ENCODE data around the gene DOC2B.
A peak's percentile ranks its signal among the peaks of the same experiment; 100 is the strongest.
"Not testable (repeated sequence)": the region's sequence is repeated elsewhere in the genome, so short reads cannot be mapped to it uniquely, and the experiment has no call there.

DOC2B gene

GRCh38 chr17:172401-172800, 9.0 kb downstream of the DOC2B start:
- Histone ChIP-seq H3K36me3 (peaks cover 34% of the 10 kb centered on the region), H3K27ac (no peak overlapping the region), H3K27me3 (ENCODE audit: insufficient read depth, low read depth, severe bottlenecking) (no peaks in the 10 kb centered on the region), H3K9me3 (ENCODE audit: severe bottlenecking) (no peaks in the 10 kb centered on the region), H3K4me3 (ENCODE audit: low read depth, low read length) (no peak overlapping the region)
- no peak for DNase-seq
- no peak for TF ChIP-seq CTCF (IDR thresholded peaks at IDR 0.05; ENCODE audit: low read depth, low read length)

- no peak overlapping the region for H3K4me3 ChIP-seq (ENCODE audit: low read depth, low read length)
- no peak for TF ChIP-seq CTCF (IDR thresholded peaks at IDR 0.05; ENCODE audit: low read depth, low read length)
- peaks cover 31% of the 10 kb centered on the region for H3K36me3 ChIP-seq
- H3K27me3 ChIP-seq (ENCODE audit: insufficient read depth, low read depth, severe bottlenecking), result no peaks in the 10 kb centered on the region
- H3K27ac ChIP-seq, result no peak overlapping the region
- no peaks in the 10 kb centered on the region for H3K9me3 ChIP-seq (ENCODE audit: severe bottlenecking)
- no peak for DNase-seq
These were observed 9.6 kb downstream of the DOC2B start for GRCh38 chr17:171871-172270.

DNA sequence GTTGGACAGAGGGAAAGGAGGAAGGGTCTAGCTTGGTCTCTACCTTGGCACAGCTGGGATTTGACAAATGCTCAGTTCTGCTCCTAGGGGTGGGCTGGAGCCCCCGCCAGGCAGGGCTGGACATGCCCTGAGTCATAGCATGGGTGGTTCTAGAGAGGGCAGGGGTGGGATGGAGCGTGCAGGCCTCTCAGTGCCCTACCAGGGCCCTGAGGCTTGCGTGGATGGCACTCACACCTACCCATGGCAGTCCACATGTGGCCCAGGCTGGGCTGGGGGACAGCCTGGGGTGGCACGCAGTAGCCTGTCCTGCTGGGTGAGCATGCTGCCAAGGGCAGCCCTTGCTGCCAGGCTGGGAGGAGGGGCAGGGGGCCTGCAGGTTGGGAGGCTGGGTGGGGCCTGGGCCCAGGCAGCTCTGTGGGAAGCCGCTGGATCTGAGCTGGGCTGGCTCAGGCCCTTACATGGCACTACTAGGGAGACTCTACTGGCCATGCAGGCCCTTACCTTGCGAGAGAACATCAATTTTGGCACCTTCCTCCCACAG, 11.2 kb downstream of the DOC2B start:
- Histone ChIP-seq H3K36me3 (peaks cover 26% of the 10 kb centered on the region), H3K27ac (no peak overlapping the region), H3K4me3 (ENCODE audit: low read depth, low read length) (no peak overlapping the region), H3K9me3 (ENCODE audit: severe bottlenecking) (no peaks in the 10 kb centered on the region), H3K27me3 (ENCODE audit: insufficient read depth, low read depth, severe bottlenecking) (no peaks in the 10 kb centered on the region)
- no peak for TF ChIP-seq CTCF (IDR thresholded peaks at IDR 0.05; ENCODE audit: low read depth, low read length)
- no peak for DNase-seq

DNA sequence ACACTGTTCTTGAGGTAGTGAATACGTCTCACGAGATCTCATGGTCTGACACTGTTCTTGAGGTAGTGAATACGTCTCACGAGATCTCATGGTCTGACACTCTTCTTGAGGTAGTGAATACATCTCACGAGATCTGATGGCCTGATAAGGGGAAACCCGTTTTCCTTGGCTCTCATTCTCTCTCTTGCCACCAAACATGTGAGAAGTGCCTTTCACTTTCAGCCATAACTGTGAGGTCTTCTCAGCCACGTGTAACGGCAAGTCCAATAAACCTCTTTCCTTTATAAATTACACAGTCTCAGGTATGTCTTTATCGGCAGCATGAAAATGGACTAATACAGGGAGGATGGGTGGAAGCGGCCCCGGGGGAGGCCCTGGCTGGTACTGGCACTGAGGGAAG, 12.8 kb downstream of the DOC2B start:
- not testable (repeated sequence) for DNase-seq; H3K27me3 ChIP-seq (ENCODE audit: insufficient read depth, low read depth, severe bottlenecking); H3K4me3 ChIP-seq (ENCODE audit: low read depth, low read length); H3K9me3 ChIP-seq (ENCODE audit: severe bottlenecking); H3K27ac ChIP-seq
- peaks cover 17% of the 10 kb centered on the region for H3K36me3 ChIP-seq

- Histone ChIP-seq H3K27me3 (ENCODE audit: insufficient read depth, low read depth, severe bottlenecking) (no peaks in the 10 kb centered on the region), H3K4me3 (ENCODE audit: low read depth, low read length) (no peak overlapping the region), H3K36me3 (peaks cover 24% of the 10 kb centered on the region), H3K27ac (no peak overlapping the region), H3K9me3 (ENCODE audit: severe bottlenecking) (no peaks in the 10 kb centered on the region)
- no peak for TF ChIP-seq CTCF (IDR thresholded peaks at IDR 0.05; ENCODE audit: low read depth, low read length)
- DNase-seq, result no peak
These were observed 15.5 kb downstream of the DOC2B start for GRCh38 chr17:165939-166338.

- DNase-seq, result peak; percentile 75
- peak; percentile 86 for TF ChIP-seq CTCF (IDR thresholded peaks at IDR 0.05; ENCODE audit: low read depth, low read length)
- Histone ChIP-seq H3K9me3 (ENCODE audit: severe bottlenecking) (no peaks in the 10 kb centered on the region), H3K27ac (peak overlapping the region; percentile 8; the same call in 1 of the 2 replicates), H3K36me3 (peaks cover 31% of the 10 kb centered on the region), H3K4me3 (ENCODE audit: low read depth, low read length) (no peak overlapping the region), H3K27me3 (ENCODE audit: insufficient read depth, low read depth, severe bottlenecking) (no peaks in the 10 kb centered on the region)
These were observed 16.9 kb downstream of the DOC2B start for GRCh38 chr17:164303-165235.
